GM10266 (cell line): Measurements from ENCODE around the gene SMC1A.

Experiments used
- DNase-seq: peaks from one replicate; pipeline ENCODE4 v3.0.0; 2012; ENCODE audit errors: extremely low spot score
- CTCF ChIP-seq: IDR thresholded peaks from 2 replicates; pipeline ENCODE4 v1.5.1; 2012; ENCODE audit warnings: mild to moderate bottlenecking, low read depth; ENCODE audit not compliant: control insufficient read depth, insufficient read depth; ENCODE audit errors: missing control alignments

SMC1A gene

GRCh38 chrX:53437206-53437605, 14.8 kb upstream of the SMC1A start:
- TF ChIP-seq CTCF = no peak
- DNase-seq = no peak

- TF ChIP-seq CTCF = peak; percentile 72
- peak; percentile 63 for DNase-seq
Observed at GRCh38 chrX:53435997-53436396, 13.5 kb upstream of the SMC1A start.

DNA sequence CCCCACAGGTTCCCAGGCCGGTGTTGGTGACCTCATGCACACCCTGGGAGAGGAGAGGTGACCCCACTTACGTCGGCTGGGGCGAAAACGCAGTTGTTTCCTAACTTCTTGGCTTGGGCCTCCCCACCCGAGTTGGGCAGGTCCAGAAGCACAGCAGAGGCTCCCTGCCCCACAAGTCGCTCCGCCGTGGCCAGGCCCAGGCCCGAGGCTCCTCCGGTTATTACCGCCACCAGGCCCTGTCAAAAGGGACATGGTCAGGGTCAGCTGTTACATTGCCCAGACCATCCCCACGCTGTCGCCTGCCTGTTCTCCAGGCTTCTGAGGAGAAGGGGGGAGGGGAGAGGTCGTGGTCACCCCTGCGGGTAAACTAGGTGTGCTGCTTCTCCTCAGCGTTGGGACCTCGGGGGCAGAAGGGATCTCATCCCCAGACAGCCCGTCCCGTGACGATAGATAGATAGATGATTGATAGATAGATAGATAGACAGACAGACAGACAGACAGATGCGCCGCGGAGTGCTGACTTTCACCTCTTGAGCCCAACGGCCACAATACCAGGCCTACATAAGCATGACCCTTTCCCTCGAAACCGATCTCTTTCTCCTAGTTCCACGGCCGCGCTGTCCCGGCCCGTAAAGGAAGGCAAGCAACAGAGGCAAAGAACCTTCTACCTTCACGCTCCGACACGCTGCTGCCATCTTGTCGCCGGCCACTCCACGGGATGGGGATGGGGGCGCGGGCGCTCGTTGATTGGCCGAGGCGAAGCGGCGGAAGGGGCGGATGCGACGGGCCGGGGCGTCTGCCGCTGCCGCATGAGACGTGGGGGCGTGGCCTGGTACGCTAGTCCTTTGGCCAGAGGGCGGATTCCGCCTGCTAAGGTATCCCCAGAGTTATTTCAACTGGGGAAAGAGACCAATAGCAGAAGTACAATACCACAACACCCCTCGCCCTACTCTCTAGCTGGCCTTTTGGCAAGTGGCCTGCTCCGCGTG, 11.5 kb upstream of the SMC1A start, which contains the start of gene HSD17B10:
HSD17B10 (minus strand) TSS at position 720 of the 989 bp plus-strand sequence; CDS start at position 695, 25 bp downstream.
- TF ChIP-seq CTCF = no peak
- DNase-seq = peak; percentile 78

DNA sequence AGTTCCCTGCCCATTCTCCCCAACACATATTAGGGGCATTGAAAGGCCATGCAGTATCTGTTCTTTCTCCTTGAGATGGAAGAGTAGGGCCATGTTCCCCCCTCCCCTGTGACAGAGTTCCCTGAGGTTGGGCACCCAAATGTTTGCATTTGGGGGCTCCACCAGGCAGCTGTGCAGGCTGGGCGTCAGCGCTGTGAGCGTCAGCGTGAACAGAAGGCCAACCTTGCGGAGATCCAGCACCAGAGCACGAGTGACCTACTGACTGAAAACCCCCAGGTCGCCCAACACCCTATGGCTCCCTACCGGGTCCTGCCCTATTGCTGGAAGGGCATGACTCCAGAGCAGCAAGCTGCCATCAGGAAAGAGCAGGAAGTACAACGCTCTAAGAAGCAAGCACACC, 7.8 kb upstream of the SMC1A start:
- TF ChIP-seq CTCF = no peak
- no peak for DNase-seq

DNA sequence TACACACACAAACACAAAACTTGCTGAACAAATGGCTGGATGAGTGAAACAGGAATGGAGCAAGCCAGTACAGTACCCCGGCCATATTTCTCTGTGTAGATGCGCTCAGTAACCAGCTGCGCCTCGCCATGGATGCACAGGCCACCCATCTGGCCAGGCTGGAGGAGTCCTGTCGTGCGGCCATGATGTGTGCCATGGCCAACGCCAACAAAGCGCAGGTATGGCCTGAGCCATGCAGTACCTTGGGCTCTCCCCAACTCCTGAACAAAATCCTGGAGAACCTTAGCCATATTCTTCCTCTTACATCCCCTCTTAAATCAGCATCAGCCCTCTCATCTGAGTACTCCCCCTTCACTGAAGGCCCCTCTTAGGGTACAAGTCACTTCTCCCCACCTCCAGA, 7.3 kb upstream of the SMC1A start:
- TF ChIP-seq CTCF = no peak
- no peak for DNase-seq

- DNase-seq = no peak
- TF ChIP-seq CTCF = no peak
Observed at GRCh38 chrX:53422861-53423306, 430 bp upstream of the SMC1A start, which contains the start of gene RIBC1. Gene RIBC1 (plus strand): TSS chrX:53422873. CDS start chrX:53426277, 3,404 bp downstream.

DNA sequence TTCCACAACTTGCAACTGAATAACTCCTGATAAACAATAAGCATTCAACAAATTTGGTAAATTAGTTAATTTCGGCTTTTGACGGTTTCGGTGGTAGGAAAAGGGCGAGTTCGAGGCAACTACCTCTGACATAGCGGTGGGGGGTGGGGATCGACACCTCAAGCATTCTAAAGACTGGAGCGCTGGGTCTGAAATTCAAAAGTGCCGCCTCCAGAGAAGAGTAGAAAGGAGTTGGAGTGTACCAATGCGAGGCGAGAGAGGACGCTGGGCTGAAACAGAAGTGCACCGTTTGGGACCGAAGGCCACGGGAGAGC, 725 bp downstream of the SMC1A start:
- no peak for DNase-seq
- TF ChIP-seq CTCF = no peak
